ENCODE measurements around the gene TMIGD2.

- TF ChIP-seq GATA2 (IDR thresholded peaks at IDR 0.05; ENCODE audit: low read depth, low read length): no peak
- TF ChIP-seq GATA3 (IDR thresholded peaks at IDR 0.05; ENCODE audit: low read depth, low read length): no peak
Measured at GRCh38 chr19:4310247-4311121, 8.3 kb upstream of the TMIGD2 start.

All from SH-SY5Y (cell line).